NCI-H524 treated with DMSO at 0.1 percent for 48 hours (cell line): ENCODE measurements around the gene RNLS.
"Not testable (repeated sequence)": the region's sequence is repeated elsewhere in the genome, so short reads cannot be mapped to it uniquely, and the experiment has no call there.

Experiments
- DNase-seq: peaks from one replicate; lab custom pipeline; 2025; lab: John Stamatoyannopoulos, UW

Gene RNLS

GRCh38 chr10:88343761-88344484, 239.2 kb downstream of the RNLS start:
- no peak for DNase-seq

- peak; percentile 15 for DNase-seq
Measured at GRCh38 chr10:88342733-88343310, 240.3 kb downstream of the RNLS start.

- DNase-seq: no peak
Measured at GRCh38 chr10:88337134-88337533, 246.0 kb downstream of the RNLS start.

GRCh38 chr10:88336334-88336733, 246.8 kb downstream of the RNLS start:
- DNase-seq: no peak

- DNase-seq: no peak
Measured at GRCh38 chr10:88333248-88333630, 249.9 kb downstream of the RNLS start.

- no peak for DNase-seq
Measured at GRCh38 chr10:88332503-88333247, 250.4 kb downstream of the RNLS start.

GRCh38 chr10:88330174-88330573, 252.9 kb downstream of the RNLS start:
- DNase-seq: no peak

- no peak for DNase-seq
Measured at GRCh38 chr10:88322324-88323063, 260.6 kb downstream of the RNLS start.

- DNase-seq: no peak
Measured at GRCh38 chr10:88319960-88320517, 263.1 kb downstream of the RNLS start.

- DNase-seq: no peak
Measured at GRCh38 chr10:88318803-88319202, 264.3 kb downstream of the RNLS start.

- DNase-seq: no peak
Measured at GRCh38 chr10:88317099-88317498, 266.0 kb downstream of the RNLS start.

GRCh38 chr10:88316292-88316861, 266.7 kb downstream of the RNLS start:
- no peak for DNase-seq

- DNase-seq: no peak
Measured at GRCh38 chr10:88315755-88316154, 267.4 kb downstream of the RNLS start.

GRCh38 chr10:88314362-88314761, 268.8 kb downstream of the RNLS start:
- DNase-seq: no peak

- no peak for DNase-seq
Measured at GRCh38 chr10:88313878-88314277, 269.2 kb downstream of the RNLS start.

GRCh38 chr10:88312855-88313254, 270.3 kb downstream of the RNLS start:
- no peak for DNase-seq

GRCh38 chr10:88311264-88311663, 271.9 kb downstream of the RNLS start:
- no peak for DNase-seq

GRCh38 chr10:88309365-88309764, 273.8 kb downstream of the RNLS start:
- DNase-seq: no peak

GRCh38 chr10:88308361-88308760, 274.8 kb downstream of the RNLS start:
- not testable (repeated sequence) for DNase-seq

GRCh38 chr10:88299787-88300186, 283.3 kb downstream of the RNLS start:
- no peak for DNase-seq

GRCh38 chr10:88297103-88297502, 286.0 kb downstream of the RNLS start:
- DNase-seq: no peak
